A673 (cell line): Measurements from ENCODE around the gene MRPS31.

Experiments used
- CTCF ChIP-seq: fragments of 300-800, 200-600 bp; sonication (generic); conservative IDR thresholded peaks from 2 replicates; pipeline ENCODE4 v1.5.1; 2017; ENCODE audit warnings: low read depth, mild to moderate bottlenecking, antibody characterized with exemption, low read length, moderate library complexity, mixed read lengths
- EZH2 ChIP-seq: fragments of 200-600 bp; sonication (generic); IDR thresholded peaks from 2 replicates; pipeline ENCODE4 v1.6.1; 2017; ENCODE audit warnings: borderline replicate concordance, low read depth, mild to moderate bottlenecking, mixed read lengths, antibody characterized with exemption, low read length; ENCODE audit not compliant: poor library complexity, severe bottlenecking

- TF ChIP-seq CTCF (no peak), EZH2 (no peak)
Measured at GRCh38 chr13:40818926-40819325, 47.9 kb upstream of the MRPS31 start.
